HT1080 (cell line): ENCODE data around the gene PADI6. TPM values are rescaled to one million over a fixed set of nuclear protein-coding genes. Genes with fewer than 3 reads are reported as not detected.
A peak's percentile ranks its signal among the peaks of the same experiment; 100 is the strongest.
"Not testable (repeated sequence)": the region's sequence is repeated elsewhere in the genome, so short reads cannot be mapped to it uniquely, and the experiment has no call there.

ENCODE experiments used
- DNase-seq: peaks from one replicate; pipeline ENCODE4 v3.0.0-alpha.2; 2015; ENCODE audit warnings: low read depth
- polyA plus RNA-seq, 2 experiments: library from polyadenylated mRNA; depleted of rRNA; stranded (reverse); fragments of >200 nt; gene quantifications; 2 replicates each; pipeline ENCODE4 v1.2.3, GENCODE V29; 2015
- total RNA-seq: library from RNA; depleted of rRNA; stranded (reverse); fragments of >200 nt; shearing (Covaris generic); gene quantifications from 2 replicates; pipeline ENCODE4 v1.2.3, GENCODE V29; 2014; rRNA removed

Gene PADI6
- not detected in 2 replicates for total RNA-seq
- polyA plus RNA-seq (2015; cell fraction: cytosol; rRNA removed) = not detected in 2 replicates
- polyA plus RNA-seq (2015; cell fraction: nucleus; rRNA removed) = not detected in 2 replicates

- DNase-seq = no peak
Measured at GRCh38 chr1:17371896-17372295, at the start of gene PADI6. PADI6 (plus strand) TSS chr1:17372196; CDS start chr1:17372246, 50 bp downstream.

DNA sequence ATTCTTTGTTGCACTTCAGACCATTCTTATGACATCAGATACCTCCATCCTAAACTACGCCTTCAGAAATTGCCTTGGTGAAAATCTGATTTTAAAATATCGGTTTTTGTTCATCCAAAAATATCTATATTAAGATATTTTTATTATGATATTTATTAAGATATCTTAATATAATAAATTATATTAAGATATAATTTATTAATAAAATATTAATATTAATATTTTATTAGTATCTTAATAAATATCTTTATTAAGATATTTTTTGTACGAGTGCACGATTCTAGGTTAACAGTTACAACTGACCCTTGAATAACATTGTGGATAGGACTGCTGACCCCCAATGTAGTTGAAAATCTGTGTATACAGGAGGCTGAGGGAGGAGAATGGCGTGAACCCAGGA, 43.1 kb upstream of the PADI6 start:
- no peak for DNase-seq

DNA sequence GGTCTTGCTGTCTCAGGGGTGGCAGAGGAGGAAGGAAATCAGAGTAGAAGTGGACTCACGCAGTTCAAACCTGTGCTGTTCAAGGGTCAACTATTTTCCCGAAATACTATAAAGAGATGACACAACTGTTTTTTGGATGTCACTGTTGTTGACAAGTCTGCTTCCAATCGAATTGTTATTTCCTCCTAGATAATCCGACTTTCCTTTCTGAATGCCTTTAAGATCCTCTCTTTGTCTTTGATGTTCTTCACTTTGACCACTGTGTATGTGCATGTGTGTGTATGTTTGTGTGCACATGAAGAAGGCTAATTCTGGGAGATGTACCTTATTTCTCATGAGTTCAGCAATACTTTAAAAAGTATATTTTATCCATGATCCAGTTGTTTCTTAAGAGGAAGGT, 42.4 kb upstream of the PADI6 start:
- no peak for DNase-seq

DNA sequence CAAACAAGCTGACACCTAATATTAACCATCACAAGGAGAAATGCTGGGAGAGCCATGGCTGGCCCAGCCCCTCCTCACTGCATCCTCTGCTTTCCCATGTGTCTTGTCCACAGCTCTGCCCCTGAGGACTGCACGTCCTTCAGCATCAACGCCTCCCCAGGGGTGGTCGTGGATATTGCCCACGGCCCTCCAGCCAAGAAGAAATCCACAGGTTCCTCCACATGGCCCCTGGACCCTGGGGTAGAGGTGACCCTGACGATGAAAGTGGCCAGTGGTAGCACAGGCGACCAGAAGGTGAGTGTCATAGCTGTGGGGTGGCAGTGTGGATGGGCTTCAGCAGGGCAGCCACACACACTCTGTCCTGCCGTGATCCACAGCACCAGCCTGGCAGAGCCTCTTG, 41.1 kb upstream of the PADI6 start:
- no peak for DNase-seq

GRCh38 chr1:17333081-17333480, 38.9 kb upstream of the PADI6 start:
- DNase-seq = no peak

DNA sequence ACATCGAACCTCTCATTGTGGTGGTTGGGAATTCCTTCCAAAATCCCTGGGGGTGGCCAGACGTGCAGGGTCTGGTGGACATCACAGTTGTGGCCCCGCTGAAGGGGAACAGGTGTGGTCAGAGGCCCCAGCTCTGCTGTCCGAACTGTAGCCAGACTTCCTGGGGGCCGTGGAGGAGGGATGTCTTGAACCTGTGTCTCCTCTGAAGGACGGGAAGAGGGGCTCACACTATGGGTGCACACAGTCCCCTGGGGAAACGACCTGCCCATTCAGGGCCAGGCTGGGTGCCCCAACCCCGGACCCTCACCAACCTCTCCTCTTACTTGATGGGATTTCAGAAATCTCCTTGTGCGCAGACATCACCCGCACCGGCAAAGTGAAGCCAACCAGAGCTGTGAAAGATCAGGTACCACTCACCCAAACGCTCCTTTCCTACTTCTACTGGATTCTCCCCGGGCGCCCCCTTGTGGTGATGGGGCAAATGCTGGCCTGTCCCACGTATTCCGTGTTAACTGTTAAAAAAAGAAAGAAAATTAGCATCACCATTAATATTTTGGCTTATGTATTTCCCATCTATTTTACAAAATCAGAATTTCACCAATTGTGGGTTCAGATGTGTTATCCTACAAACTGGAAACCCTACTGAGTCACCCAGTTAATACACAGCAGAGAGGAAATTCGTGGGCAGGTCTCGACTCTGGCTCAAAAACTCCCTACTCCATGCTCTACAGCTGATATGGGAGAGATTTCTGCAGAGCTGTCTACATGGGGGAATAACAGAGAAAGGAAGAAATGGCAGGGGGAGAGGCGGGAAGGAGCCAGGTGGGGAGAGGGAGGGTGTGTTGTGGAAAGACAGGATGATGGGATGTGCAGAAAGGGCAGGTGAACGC, 35.9 kb upstream of the PADI6 start:
- DNase-seq = peak; percentile 37

GRCh38 chr1:17338706-17339493, 33.1 kb upstream of the PADI6 start:
- DNase-seq = no peak

DNA sequence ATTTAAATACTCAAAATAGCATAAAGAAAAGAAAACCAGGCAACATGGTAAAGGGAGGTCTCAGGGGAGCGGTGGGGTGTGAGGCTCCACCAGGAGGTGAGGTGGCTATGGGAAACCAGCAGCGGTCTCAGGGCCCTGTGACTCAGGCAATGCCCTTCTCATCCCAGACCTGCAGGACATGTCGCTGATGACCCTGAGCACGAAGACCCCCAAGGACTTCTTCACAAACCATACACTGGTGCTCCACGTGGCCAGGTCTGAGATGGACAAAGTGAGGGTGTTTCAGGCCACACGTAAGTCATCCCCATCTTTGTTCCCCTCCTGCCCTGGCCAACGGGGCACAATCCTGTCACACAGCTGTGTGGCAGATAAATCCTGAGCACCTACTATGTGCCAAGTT, 32.5 kb upstream of the PADI6 start:
- DNase-seq = no peak

GRCh38 chr1:17340358-17340757, 31.6 kb upstream of the PADI6 start:
- peak; percentile 14 for DNase-seq

- no peak for DNase-seq
Measured at GRCh38 chr1:17342014-17342441, 30.0 kb upstream of the PADI6 start.

DNA sequence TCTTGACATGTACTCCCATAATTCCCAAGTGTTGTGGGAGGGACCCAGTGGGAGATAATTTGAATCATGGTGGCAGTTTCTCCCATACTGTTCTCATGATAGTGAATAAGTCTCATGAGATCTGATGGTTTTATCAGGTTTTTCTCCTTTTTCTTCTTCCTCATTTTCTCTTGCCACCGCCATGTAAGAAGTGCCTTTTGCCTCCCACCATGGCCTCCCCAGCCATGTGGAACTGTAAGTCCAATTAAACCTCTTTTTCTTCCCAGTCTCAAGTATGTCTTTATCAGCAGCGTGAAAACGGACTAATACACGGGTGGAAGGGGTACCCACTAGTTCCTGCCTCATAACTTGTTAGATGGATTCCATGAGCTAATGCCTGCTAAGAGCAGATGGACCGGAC, 26.5 kb upstream of the PADI6 start:
- not testable (repeated sequence) for DNase-seq

- no peak for DNase-seq
Measured at GRCh38 chr1:17346046-17346789, 25.8 kb upstream of the PADI6 start.

GRCh38 chr1:17347769-17348592, 24.0 kb upstream of the PADI6 start:
- peak; percentile 78 for DNase-seq

- DNase-seq = no peak
Measured at GRCh38 chr1:17348593-17349234, 23.3 kb upstream of the PADI6 start.

DNA sequence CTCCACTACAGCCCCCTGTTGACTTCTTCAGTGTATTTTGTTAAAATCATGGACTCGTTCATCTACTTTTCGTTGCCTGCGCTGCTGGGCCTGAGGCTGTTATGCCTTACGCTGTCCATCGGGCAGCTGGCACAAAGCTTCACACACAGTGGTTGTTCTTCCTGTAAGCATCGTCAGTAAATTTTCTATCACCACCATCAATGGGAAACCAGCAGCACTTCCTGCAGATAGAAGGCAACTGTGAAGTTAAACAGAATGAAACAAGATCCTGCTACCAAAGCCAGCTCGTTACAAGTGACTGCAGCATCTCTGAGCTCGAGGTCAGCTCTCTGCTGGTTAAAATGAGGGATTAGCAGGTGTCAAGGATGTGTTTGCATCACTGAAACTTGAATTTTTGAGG, 21.9 kb upstream of the PADI6 start:
- DNase-seq = no peak

- no peak for DNase-seq
Measured at GRCh38 chr1:17350928-17351446, 21.0 kb upstream of the PADI6 start.

DNA sequence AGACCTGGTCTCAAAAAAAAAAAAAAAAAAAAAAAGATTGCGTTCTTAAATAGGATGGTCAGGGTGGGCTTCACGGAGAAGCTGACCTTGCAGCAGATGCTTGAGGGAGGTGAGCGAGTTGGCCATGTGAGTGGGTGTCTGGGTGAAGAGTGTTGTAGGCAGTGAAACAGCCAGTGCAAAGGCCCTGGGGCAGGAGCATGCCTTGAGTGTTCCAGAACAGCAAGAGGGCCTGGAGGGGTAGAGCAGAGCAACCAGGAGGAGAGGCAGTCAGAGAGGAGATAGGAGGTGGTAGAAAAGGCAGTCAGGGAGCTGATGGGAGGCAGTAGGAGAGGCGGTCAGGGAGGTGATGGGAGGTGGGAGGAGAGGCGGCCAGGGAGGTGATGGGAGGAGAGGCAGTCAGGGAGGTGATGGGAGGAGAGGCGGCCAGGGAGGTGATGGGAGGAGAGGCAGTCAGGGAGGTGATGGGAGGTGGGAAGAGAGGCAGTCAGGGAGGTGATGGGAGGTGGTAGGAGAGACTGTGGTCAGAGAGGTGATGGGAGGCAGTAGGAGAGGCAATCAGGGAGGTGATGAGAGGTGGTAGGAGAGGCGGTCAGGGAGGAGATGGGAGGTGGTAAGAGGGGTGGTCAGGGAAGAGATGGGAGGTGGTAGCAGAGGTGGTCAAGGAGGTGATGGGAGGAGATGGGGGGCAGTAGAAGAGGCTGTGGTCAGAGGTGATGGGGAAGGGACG, 20.2 kb upstream of the PADI6 start:
- no peak for DNase-seq

DNA sequence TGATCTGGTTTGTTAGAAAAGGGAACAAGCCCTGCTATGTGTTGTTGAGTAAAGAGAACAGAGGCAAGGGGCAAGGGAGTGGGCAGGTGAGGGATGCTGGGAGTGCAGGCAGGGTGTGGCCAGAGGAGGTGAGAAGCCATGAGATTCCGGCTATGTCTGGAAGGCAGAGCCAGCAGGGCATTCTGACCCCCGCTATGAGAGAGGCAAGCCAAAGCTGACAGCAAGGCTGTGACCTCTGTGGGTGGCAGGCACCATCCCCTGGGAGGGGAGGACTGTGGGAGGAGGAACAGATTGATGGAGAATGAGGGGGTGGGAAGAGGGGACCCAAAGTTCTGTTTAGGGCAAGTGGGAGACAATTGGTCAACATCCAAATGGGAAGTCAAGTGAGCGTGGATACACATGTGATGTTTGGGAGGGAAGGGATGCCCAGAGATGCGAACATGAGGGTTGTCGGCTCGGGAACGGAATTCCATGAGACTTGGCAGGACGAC, 19.5 kb upstream of the PADI6 start:
- no peak for DNase-seq

- no peak for DNase-seq
Measured at GRCh38 chr1:17355898-17356297, 16.1 kb upstream of the PADI6 start.
